ENCODE measurements around the gene HACD2. TPM values are rescaled to one million over a fixed set of nuclear protein-coding genes. Genes with fewer than 3 reads are reported as not detected.

HACD2 gene
- total and polyA plus RNA-seq, 2 donors (not counting 3 experiments of a cell fraction or from before 2014, with no cell fraction given): 17.0 to 20.9 TPM

DNA sequence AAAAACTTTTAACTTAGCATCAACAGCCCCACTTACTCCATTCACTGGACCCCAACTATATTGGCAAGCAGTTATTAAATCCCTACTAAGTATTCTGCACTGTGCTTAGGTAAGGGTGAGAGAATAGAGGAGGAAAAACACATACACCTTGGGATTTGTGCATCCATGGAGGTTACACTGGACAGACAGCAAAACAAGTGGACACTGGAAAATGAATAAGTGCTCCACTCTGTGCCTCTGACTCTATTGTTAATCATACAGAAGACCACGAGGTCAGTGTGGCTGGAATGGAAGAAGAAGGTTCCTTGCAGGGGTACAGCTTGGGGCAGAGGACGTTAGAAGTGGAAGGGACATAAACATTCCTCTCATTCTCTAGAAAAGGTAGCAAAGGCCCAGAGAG is 139.2 kb downstream of the HACD2 start:
- Histone ChIP-seq H3K27me3 (ENCODE audit: control insufficient read depth in 2 of 2, insufficient read depth in 2 of 2, low read length in 2 of 2) (peaks cover 33 to 59% of the 10 kb centered on the region in 2 experiments), H3K9ac (replicated peaks; ENCODE audit: extremely low read depth, insufficient read depth, low read length) (no peak overlapping the region), H3K9me1 (replicated peaks; ENCODE audit: control insufficient read depth, extremely low read depth, insufficient read depth, low read length) (no peaks in the 10 kb centered on the region), H3K4me1 (ENCODE audit: control insufficient read depth, extremely low read depth, insufficient read depth, low read length) (no peaks in the 10 kb centered on the region), H3K4me3 (replicated peaks in 1 of 3; ENCODE audit: insufficient read depth in 1 of 3, low read depth in 1 of 3, low read length in 3 of 3) (no peak overlapping the region), H3K79me2 (ENCODE audit: control insufficient read depth, insufficient read depth, low read length) (no peaks in the 10 kb centered on the region), H3K27ac (ENCODE audit: insufficient read depth, low read depth, low read length) (no peak overlapping the region), H2AFZ (ENCODE audit: low read depth, low read length) (no peak overlapping the region), H3K9me3 (replicated peaks; ENCODE audit: control insufficient read depth, insufficient read depth, low read length) (no peaks in the 10 kb centered on the region), H4K20me1 (replicated peaks; ENCODE audit: control insufficient read depth, extremely low read depth, insufficient read depth, low read length) (no peaks in the 10 kb centered on the region), H3K36me3 (ENCODE audit: control insufficient read depth in 2 of 2, extremely low read depth in 1 of 2, insufficient read depth in 2 of 2, low read length in 2 of 2) (no peaks in the 10 kb centered on the region), H3K4me2 (ENCODE audit: insufficient read depth, low read length) (no peak overlapping the region)
- CTCF ChIA-PET: interaction anchor here (0.6 to 4.1 kb wide), 4 partner anchors 12 to 115 kb away, joined by 3 to 19 read pairs (median 4); no protein-coding TSS in a partner anchor
- TF ChIP-seq, protein P1, sequence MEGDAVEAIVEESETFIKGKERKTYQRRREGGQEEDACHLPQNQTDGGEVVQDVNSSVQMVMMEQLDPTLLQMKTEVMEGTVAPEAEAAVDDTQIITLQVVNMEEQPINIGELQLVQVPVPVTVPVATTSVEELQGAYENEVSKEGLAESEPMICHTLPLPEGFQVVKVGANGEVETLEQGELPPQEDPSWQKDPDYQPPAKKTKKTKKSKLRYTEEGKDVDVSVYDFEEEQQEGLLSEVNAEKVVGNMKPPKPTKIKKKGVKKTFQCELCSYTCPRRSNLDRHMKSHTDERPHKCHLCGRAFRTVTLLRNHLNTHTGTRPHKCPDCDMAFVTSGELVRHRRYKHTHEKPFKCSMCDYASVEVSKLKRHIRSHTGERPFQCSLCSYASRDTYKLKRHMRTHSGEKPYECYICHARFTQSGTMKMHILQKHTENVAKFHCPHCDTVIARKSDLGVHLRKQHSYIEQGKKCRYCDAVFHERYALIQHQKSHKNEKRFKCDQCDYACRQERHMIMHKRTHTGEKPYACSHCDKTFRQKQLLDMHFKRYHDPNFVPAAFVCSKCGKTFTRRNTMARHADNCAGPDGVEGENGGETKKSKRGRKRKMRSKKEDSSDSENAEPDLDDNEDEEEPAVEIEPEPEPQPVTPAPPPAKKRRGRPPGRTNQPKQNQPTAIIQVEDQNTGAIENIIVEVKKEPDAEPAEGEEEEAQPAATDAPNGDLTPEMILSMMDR (IDR thresholded peaks at IDR 0.05; ENCODE audit: extremely low read depth in 1 of 2, insufficient read depth in 1 of 2, low read depth in 1 of 2, low read length in 2 of 2): no peak
- TF ChIP-seq POLR2AphosphoS5 (IDR thresholded peaks at IDR 0.05; ENCODE audit: insufficient read depth, low read depth, low read length) (no peak), GATA2 (IDR thresholded peaks at IDR 0.05; ENCODE audit: insufficient read depth, insufficient read length, low read depth, low read length) (no peak), POLR2A (IDR thresholded peaks at IDR 0.05; ENCODE audit: low read depth, low read length) (no peak), MYC (IDR thresholded peaks at IDR 0.05; ENCODE audit: low read depth, low read length) (no peak), EZH2 (IDR thresholded peaks at IDR 0.05; ENCODE audit: borderline replicate concordance, low read depth, low read length, severe bottlenecking) (no peak), FOS (IDR thresholded peaks at IDR 0.05; ENCODE audit: borderline replicate concordance, insufficient read depth, low read length) (no peak)
- BruUV-seq (replicated peaks): no TSS peak
- intact Hi-C loops (cut with micrococcal nuclease): loop anchor here (5.0 kb wide), 1 partner anchor 112 kb away; no protein-coding TSS in a partner anchor
- dilution Hi-C loops (cut with MboI; ENCODE audit: extremely low pct_ligation_motif_present, low sequenced_read_pairs): no loop called here
- no peak for DNase-seq (ENCODE audit: low read depth, low spot score)
- POLR2A ChIA-PET: no interaction called here
- FAIRE-seq: no peak

All from endothelial cell of umbilical vein (primary cell).